Measurements from ENCODE around the gene LITAF. TPM values are rescaled to one million over a fixed set of nuclear protein-coding genes. Genes with fewer than 3 reads are reported as not detected.
A peak's percentile ranks its signal among the peaks of the same experiment; 100 is the strongest.

The LITAF gene
- total RNA-seq, 1 donor from 2014 or later = 281 TPM

DNA sequence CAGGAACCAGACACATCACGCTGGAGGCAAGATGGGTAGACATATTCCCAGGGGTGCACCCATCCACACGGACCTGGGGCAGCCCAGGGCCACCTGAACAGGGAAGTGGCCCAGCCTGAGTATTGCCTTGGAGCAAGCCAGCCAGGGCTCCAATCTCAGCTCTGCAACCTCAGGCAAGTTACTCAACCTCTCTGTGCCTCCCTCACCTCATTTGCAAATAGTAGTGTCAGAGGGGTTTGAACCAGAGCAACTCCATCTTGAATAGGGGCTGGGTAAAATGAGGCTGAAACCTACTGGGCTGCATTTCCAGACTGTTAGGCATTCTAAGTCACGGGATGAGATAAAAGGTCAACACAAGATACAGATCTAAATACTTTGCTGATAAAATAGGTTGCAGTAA is 46.4 kb upstream of the LITAF start:
- H3K4me1 ChIP-seq = peaks cover 39% of the 10 kb centered on the region
- TF ChIP-seq, protein P1, sequence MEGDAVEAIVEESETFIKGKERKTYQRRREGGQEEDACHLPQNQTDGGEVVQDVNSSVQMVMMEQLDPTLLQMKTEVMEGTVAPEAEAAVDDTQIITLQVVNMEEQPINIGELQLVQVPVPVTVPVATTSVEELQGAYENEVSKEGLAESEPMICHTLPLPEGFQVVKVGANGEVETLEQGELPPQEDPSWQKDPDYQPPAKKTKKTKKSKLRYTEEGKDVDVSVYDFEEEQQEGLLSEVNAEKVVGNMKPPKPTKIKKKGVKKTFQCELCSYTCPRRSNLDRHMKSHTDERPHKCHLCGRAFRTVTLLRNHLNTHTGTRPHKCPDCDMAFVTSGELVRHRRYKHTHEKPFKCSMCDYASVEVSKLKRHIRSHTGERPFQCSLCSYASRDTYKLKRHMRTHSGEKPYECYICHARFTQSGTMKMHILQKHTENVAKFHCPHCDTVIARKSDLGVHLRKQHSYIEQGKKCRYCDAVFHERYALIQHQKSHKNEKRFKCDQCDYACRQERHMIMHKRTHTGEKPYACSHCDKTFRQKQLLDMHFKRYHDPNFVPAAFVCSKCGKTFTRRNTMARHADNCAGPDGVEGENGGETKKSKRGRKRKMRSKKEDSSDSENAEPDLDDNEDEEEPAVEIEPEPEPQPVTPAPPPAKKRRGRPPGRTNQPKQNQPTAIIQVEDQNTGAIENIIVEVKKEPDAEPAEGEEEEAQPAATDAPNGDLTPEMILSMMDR (IDR thresholded peaks at IDR 0.05) = no peak
- ATAC-seq (no peak), DNase-seq (no peak)
- H3K9me3 ChIP-seq = no peaks in the 10 kb centered on the region
- intact Hi-C loops (cut with DNase I) = no loop called here
- no peak overlapping the region for H3K4me3 ChIP-seq
- no peaks in the 10 kb centered on the region for H3K27me3 ChIP-seq (ENCODE audit: low read depth)
- H3K36me3 ChIP-seq = no peaks in the 10 kb centered on the region
- peak overlapping the region; percentile 77 for H3K27ac ChIP-seq

DNA sequence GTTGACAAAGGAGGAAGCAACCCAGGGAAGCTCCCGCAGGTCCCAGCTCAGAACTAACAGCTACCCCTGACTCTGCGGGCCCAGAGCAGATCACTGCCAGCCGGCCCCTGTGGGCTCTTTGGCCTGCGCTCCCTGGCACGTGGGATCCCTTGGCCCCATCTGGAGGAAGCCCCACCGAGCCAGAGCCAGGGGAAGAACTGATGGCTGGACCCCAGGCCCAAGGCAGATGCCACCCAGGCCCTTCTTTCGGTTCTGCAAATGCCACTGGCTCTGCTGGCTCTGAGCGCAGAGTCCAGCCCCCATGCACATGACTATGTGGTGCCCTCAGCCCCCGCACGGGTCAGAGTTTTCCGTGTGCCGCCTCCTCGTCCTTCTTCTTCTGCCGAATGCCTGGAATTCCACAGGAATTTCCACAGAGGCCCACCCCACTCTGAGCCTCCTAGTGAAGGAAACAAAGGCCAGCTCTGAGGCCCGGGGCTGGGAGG is 45.8 kb upstream of the LITAF start:
- intact Hi-C loops (cut with DNase I) = no loop called here
- Histone ChIP-seq H3K27ac (peak overlapping the region; percentile 77), H3K4me1 (peaks cover 42% of the 10 kb centered on the region)

DNA sequence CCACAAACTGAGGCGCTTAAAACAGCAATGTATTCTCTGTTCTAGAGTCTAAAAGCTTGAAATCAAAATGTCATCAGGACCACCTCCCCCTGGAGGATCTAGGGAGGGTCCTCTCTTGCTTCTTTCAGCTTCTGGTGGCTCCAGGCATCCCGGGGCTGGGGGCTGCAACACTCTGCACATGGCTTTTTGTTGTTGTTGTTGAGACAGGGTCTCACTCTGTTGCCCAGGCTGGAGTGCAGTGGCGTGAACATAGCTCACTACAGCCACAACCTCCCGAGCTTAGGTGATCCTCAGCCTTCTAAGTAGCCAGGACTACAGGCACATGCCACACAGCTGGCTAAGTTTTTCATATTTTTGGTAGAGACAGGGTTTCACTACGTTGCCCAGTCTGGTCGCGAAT is 44.5 kb upstream of the LITAF start:
- no peak for ATAC-seq
- TF ChIP-seq, protein P1 (IDR thresholded peaks at IDR 0.05) = no peak
- Histone ChIP-seq H3K27me3 (ENCODE audit: low read depth) (no peaks in the 10 kb centered on the region), H3K4me1 (peaks cover 47% of the 10 kb centered on the region), H3K27ac (peak overlapping the region; percentile 18), H3K36me3 (no peaks in the 10 kb centered on the region), H3K9me3 (no peaks in the 10 kb centered on the region), H3K4me3 (no peak overlapping the region)
- intact Hi-C loops (cut with DNase I) = no loop called here
- DNase-seq = no peak

More for the DNA sequence above, 45.8 kb upstream of the LITAF start:
- TF ChIP-seq, protein P1 (IDR thresholded peaks at IDR 0.05) = no peak
- Histone ChIP-seq H3K4me3 (no peak overlapping the region), H3K36me3 (no peaks in the 10 kb centered on the region), H3K27me3 (ENCODE audit: low read depth) (no peaks in the 10 kb centered on the region), H3K9me3 (no peaks in the 10 kb centered on the region)
- peak; percentile 75 for DNase-seq
- peak; percentile 47 to 67 for ATAC-seq

DNA sequence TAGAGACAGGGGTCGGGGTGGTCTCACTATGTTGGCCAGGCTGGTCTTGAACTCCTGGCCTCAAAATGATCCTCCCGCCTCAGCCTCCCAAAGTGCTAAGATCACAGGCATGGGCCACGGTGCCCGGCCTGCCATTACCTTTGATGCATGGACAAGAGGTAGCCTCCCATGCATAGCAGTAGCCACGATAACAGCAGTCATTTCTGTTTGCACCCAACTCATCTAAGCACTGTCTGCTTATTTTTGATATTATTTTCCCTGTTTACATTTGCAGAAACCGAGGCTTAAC is 44.0 kb upstream of the LITAF start:
- Histone ChIP-seq H3K27ac (no peak overlapping the region), H3K36me3 (no peaks in the 10 kb centered on the region)
- no peak for ATAC-seq

DNA sequence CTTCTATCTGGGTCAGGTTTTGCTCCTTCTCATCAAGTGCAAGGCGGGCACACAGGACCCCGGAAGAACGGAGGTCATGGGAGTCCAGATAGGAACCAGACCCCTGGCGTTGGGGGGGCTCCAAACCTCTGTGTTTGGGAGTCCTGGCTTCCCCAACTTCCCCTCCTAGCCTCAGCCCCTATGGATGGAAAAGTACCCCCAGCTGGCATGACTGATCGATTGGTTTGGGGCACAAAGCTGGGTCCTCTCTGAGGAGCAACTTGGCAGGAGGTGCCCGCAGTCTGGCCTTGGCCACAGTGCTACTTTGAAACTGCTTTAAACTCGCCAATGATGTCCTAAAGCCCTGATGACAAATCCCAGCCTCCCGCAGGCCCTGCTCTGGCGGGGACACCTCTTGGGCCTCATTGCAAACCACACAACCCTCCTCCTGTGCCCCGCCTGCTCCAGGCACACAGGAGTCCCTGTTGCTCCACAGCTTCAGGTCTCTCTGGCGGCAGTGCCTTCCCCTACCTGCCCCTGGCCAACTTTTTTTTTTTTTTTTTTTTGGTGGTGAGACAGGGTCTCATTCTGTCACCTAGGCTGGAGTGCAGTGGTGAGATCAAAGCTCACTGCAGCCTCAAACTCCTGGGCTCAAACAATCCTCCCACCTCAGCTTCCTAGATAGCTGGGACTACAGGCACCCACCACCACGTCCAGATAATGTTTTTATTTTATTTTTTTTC is 43.5 kb upstream of the LITAF start:
- TF ChIP-seq, protein P1 (IDR thresholded peaks at IDR 0.05) = no peak
- peak overlapping the region; percentile 62 for H3K27ac ChIP-seq
- H3K27me3 ChIP-seq (ENCODE audit: low read depth) = no peaks in the 10 kb centered on the region
- ATAC-seq (no peak), DNase-seq (no peak)
- no peaks in the 10 kb centered on the region for H3K9me3 ChIP-seq
- intact Hi-C loops (cut with DNase I) = no loop called here
- peaks cover 56% of the 10 kb centered on the region for H3K4me1 ChIP-seq
- no peaks in the 10 kb centered on the region for H3K36me3 ChIP-seq
- H3K4me3 ChIP-seq = no peak overlapping the region

More for the DNA sequence above, 44.0 kb upstream of the LITAF start:
- Histone ChIP-seq H3K4me3 (no peak overlapping the region), H3K9me3 (no peaks in the 10 kb centered on the region), H3K4me1 (peaks cover 51% of the 10 kb centered on the region), H3K27me3 (ENCODE audit: low read depth) (no peaks in the 10 kb centered on the region)
- TF ChIP-seq, protein P1 (IDR thresholded peaks at IDR 0.05) = no peak
- DNase-seq = no peak
- intact Hi-C loops (cut with DNase I) = no loop called here

Measured in lower lobe of right lung (tissue), 2 donors.